GM19452 (cell line): ENCODE measurements around the gene BMPR1A.
A peak's percentile ranks its signal among the peaks of the same experiment; 100 is the strongest.
"Not testable (repeated sequence)": the region's sequence is repeated elsewhere in the genome, so short reads cannot be mapped to it uniquely, and the experiment has no call there.

Experiments
- ATAC-seq: cut with Tn5 transposase; IDR thresholded peaks from one replicate; pipeline ENCODE4 v1.9.1; 2021; ENCODE audit not compliant: unreplicated experiment

Gene BMPR1A

GRCh38 chr10:86964061-86964846, 207.8 kb downstream of the BMPR1A start:
- no peak for ATAC-seq

- ATAC-seq: no peak
Observed at GRCh38 chr10:86964847-86965190, 208.4 kb downstream of the BMPR1A start.

GRCh38 chr10:86965986-86966654, 209.7 kb downstream of the BMPR1A start:
- ATAC-seq: no peak

- ATAC-seq: no peak
Observed at GRCh38 chr10:86967481-86967941, 211.1 kb downstream of the BMPR1A start.

- no peak for ATAC-seq
Observed at GRCh38 chr10:86968271-86968993, 212.0 kb downstream of the BMPR1A start, which contains the start of gene ADIRF. Gene ADIRF, plus strand, starts transcription at chr10:86968482. Its CDS starts 63 bp downstream, at chr10:86968545.

GRCh38 chr10:86968994-86969355, 212.6 kb downstream of the BMPR1A start:
- no peak for ATAC-seq

- ATAC-seq: no peak
Observed at GRCh38 chr10:86969421-86970041, 213.1 kb downstream of the BMPR1A start.

GRCh38 chr10:86970162-86970981, 214.0 kb downstream of the BMPR1A start:
- ATAC-seq: no peak

- no peak for ATAC-seq
Observed at GRCh38 chr10:86970982-86971231, 214.5 kb downstream of the BMPR1A start.

- peak; percentile 80 for ATAC-seq
Observed at GRCh38 chr10:86971232-86971991, 215.0 kb downstream of the BMPR1A start.

GRCh38 chr10:86972613-86973380, 216.4 kb downstream of the BMPR1A start:
- no peak for ATAC-seq

- no peak for ATAC-seq
Observed at GRCh38 chr10:86974484-86974883, 218.1 kb downstream of the BMPR1A start.

GRCh38 chr10:86976362-86977056, 220.1 kb downstream of the BMPR1A start:
- no peak for ATAC-seq

- not testable (repeated sequence) for ATAC-seq
Observed at GRCh38 chr10:86978457-86978856, 222.0 kb downstream of the BMPR1A start.

- ATAC-seq: no peak
Observed at GRCh38 chr10:86979296-86979818, 222.9 kb downstream of the BMPR1A start.

GRCh38 chr10:86979977-86980448, 223.6 kb downstream of the BMPR1A start:
- no peak for ATAC-seq

GRCh38 chr10:86981020-86981419, 224.6 kb downstream of the BMPR1A start:
- ATAC-seq: not testable (repeated sequence)

- no peak for ATAC-seq
Observed at GRCh38 chr10:86981716-86982115, 225.3 kb downstream of the BMPR1A start.
